Kidney (tissue), 14 donors: ENCODE data around the gene NHS. TPM values are rescaled to one million over a fixed set of nuclear protein-coding genes. Genes with fewer than 3 reads are reported as not detected.
A peak's percentile ranks its signal among the peaks of the same experiment; 100 is the strongest.

ENCODE experiments used
- DNase-seq, 5 donors: peaks; one replicate each; pipeline ENCODE4 v3.0.0-alpha.2; 2013 to 2020
- FAIRE-seq: peaks from 2 replicates; lab custom pipeline; 2012; peaks lifted over from hg19 to GRCh38; lab: Jason Lieb, UNC
- H3K27ac ChIP-seq, 2 donors: one replicate each; pipeline ENCODE4 v1.7.0; 2013; ENCODE audit warnings: low read depth in 2 of 2, low read length in 2 of 2, inconsistent platforms in 1 of 2
- H3K27me3 ChIP-seq: one replicate; pipeline ENCODE4 v1.7.1; 2013; ENCODE audit warnings: low read length, inconsistent platforms; ENCODE audit not compliant: control insufficient read depth, insufficient read depth
- H3K36me3 ChIP-seq, 3 donors: one replicate each; pipeline versions ENCODE4 v1.7.0 to v1.7.1; 2013; ENCODE audit warnings: low read length in 3 of 3, control low read depth in 1 of 3, inconsistent platforms in 1 of 3; ENCODE audit not compliant: insufficient read depth in 3 of 3, control insufficient read depth in 2 of 3
- H3K4me1 ChIP-seq, 3 donors: one replicate each; pipeline versions ENCODE4 v1.7.0 to v1.7.1; 2013; ENCODE audit warnings: low read length in 3 of 3, inconsistent platforms in 1 of 3, low read depth in 1 of 3; ENCODE audit not compliant: control insufficient read depth in 2 of 3, insufficient read depth in 2 of 3
- H3K4me3 ChIP-seq, 3 donors: one replicate each; pipeline versions ENCODE4 v1.7.0 to v1.8.1; 2013; ENCODE audit warnings: low read length in 3 of 3, control low read depth in 1 of 3, inconsistent platforms in 1 of 3
- H3K9ac ChIP-seq, 3 donors: one replicate each; pipeline versions ENCODE4 v1.7.0 to v1.7.1; 2013; ENCODE audit warnings: low read length in 3 of 3, control low read depth in 1 of 3, inconsistent platforms in 1 of 3
- H3K9me3 ChIP-seq, 3 donors: one replicate each; pipeline versions ENCODE4 v1.7.0 to v1.7.1; 2013; ENCODE audit warnings: low read length in 3 of 3, control low read depth in 1 of 3, inconsistent platforms in 1 of 3; ENCODE audit not compliant: control insufficient read depth in 2 of 3, insufficient read depth in 1 of 3
- intact Hi-C: fragments of 100-400 bp; cut with DNase I; formaldehyde crosslinking; loops from one replicate; pipeline ENCODE4 v1.11.1; 2022
- polyA plus RNA-seq: library from polyadenylated mRNA; stranded (reverse); fragments of 350-450 nt; fragmentation: Illumina TruSeq; extraction: RNeasy Lipid Tissue Mini Kit (QIAGEN cat#74804); gene quantifications from one replicate; pipeline ENCODE4 v1.2.3, GENCODE V29; 2014; ENCODE audit warnings: low read depth, low replicate concordance; ENCODE audit not compliant: insufficient read depth
- total RNA-seq: library from RNA; stranded (reverse); fragmentation: NEBNext Ultra II Directional; extraction: Animal tissue kit (Norgen Biotek cat#: 25700); gene quantifications from one replicate; pipeline ENCODE4 v1.2.1, GENCODE V29; 2021
- TF ChIP-seq, protein P1 (sequence below): IDR thresholded peaks from 3 replicates; pipeline ENCODE4 v1.5.1; 2012; ENCODE audit warnings: mild to moderate bottlenecking, moderate library complexity, borderline replicate concordance; ENCODE audit not compliant: insufficient read depth; ENCODE audit errors: extremely low read depth
- donor health status: control.
- donor health status: control.
- donor health status: control.
- donor health status: control.
- donor health status: control.
- donor health status: DM: yes; HTN: yes; CAD: no.
- donor health status: Normal renal cell carcinoma (clear cell type).

The NHS gene
- total and polyA plus RNA-seq, 2 donors from 2014 or later, result 3.1 to 28.9 TPM

DNA sequence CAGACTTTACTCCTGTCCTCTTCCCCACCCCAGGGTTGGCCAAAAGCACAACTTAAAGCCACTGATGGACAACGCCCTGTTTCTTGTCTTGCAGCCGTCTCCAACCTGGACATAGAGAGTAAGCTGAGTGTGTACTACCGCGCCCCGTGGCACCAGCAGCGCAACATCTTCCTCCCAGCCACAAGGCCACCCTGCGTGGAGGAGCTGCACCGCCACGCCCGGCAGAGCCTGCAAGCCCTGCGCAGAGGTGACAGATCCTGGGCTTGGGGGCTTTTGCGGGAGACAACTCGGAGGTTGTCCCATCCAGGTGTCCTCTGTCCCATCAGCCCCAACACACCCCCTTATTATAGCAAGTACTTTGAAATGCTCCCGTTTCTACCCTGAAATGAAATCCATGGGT, 312.6 kb downstream of the NHS start:
- Histone ChIP-seq H3K27me3 (peaks cover 7% of the 10 kb centered on the region), H3K4me1 (peaks cover 0 to 4% (median 0%) of the 10 kb centered on the region in 3 donors), H3K9me3 (no peaks in the 10 kb centered on the region), H3K36me3 (peaks cover 0 to 2% (median 0%) of the 10 kb centered on the region in 3 donors), H3K27ac (no peak overlapping the region), H3K4me3 (no peak overlapping the region), H3K9ac (no peak overlapping the region)
- FAIRE-seq (no peak), DNase-seq (no peak)
- TF ChIP-seq, protein P1, sequence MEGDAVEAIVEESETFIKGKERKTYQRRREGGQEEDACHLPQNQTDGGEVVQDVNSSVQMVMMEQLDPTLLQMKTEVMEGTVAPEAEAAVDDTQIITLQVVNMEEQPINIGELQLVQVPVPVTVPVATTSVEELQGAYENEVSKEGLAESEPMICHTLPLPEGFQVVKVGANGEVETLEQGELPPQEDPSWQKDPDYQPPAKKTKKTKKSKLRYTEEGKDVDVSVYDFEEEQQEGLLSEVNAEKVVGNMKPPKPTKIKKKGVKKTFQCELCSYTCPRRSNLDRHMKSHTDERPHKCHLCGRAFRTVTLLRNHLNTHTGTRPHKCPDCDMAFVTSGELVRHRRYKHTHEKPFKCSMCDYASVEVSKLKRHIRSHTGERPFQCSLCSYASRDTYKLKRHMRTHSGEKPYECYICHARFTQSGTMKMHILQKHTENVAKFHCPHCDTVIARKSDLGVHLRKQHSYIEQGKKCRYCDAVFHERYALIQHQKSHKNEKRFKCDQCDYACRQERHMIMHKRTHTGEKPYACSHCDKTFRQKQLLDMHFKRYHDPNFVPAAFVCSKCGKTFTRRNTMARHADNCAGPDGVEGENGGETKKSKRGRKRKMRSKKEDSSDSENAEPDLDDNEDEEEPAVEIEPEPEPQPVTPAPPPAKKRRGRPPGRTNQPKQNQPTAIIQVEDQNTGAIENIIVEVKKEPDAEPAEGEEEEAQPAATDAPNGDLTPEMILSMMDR, result no peak
- intact Hi-C loops, result no loop called here

DNA sequence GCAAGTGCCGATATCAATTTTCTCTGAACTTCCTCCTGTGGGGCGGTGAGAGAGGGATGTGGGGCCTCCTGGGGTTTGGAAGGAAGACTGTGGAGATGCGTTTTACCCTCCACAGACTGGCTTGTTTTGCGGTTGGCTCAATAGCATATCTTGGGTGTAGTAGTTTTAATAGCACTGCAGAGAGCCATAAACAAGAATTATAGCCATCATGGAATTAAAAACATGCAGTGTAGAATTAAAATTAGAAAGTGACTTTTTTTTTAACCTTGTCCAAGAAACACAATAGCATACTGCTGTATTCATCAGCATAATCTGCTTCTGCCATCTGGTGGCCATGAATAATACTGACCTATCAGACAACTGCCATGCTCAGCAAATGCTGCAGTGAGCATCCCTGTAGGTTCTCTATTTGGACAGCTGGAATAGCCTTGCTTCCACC, 315.0 kb downstream of the NHS start:
- intact Hi-C loops, result no loop called here
- peaks cover 4% of the 10 kb centered on the region for H3K27me3 ChIP-seq
- H3K4me3 ChIP-seq, result no peak overlapping the region
- no peak overlapping the region for H3K27ac ChIP-seq
- TF ChIP-seq, protein P1, result peak; percentile 59
- H3K9me3 ChIP-seq, result no peaks in the 10 kb centered on the region
- peaks cover 0 to 11% (median 0%) of the 10 kb centered on the region in 3 donors for H3K36me3 ChIP-seq
- no peak overlapping the region for H3K9ac ChIP-seq
- H3K4me1 ChIP-seq, result peaks cover 0 to 2% (median 0%) of the 10 kb centered on the region in 3 donors
- DNase-seq (peak in 4 of 5 donors; percentile 57 to 91 (median 75)), FAIRE-seq (peak; percentile 98)

DNA sequence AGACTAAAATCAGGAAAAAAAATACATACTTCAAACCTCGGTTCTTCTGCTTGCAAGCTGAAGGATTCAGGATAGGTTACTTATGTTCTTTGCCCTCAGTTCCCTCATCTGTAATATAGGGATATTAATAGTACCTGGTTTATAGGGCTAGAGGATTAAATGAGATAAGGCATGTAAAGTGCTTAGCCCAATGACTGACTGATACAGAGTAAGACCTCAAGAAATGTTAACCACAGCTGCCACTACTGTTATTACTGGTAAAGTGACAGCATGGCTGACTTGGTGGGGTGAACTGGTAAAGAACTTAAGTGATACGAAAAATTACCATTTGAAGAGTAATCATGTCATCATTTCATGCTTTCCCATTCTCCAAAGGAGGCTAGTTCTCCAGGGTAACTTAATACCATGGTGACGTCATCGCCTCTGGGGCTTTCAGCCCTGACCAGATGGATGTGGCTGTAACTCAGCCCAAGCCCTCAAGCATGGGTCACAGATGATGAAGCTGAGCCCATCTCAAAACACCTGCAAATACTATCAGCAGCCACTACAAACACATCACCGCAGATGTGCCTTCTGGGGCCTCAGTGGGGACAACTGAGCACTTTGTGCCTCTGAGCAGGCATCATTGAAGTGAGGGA, 317.8 kb downstream of the NHS start:
- peaks cover 0 to 11% (median 0%) of the 10 kb centered on the region in 3 donors for H3K36me3 ChIP-seq
- peaks cover 4% of the 10 kb centered on the region for H3K27me3 ChIP-seq
- no peaks in the 10 kb centered on the region for H3K9me3 ChIP-seq
- TF ChIP-seq, protein P1, result no peak
- FAIRE-seq (no peak), DNase-seq (peak in 4 of 5 donors; percentile 39 to 66 (median 48))
- no peak overlapping the region for H3K27ac ChIP-seq
- peaks cover 0 to 2% (median 0%) of the 10 kb centered on the region in 3 donors for H3K4me1 ChIP-seq
- no peak overlapping the region for H3K9ac ChIP-seq
- H3K4me3 ChIP-seq, result no peak overlapping the region
- intact Hi-C loops, result no loop called here

DNA sequence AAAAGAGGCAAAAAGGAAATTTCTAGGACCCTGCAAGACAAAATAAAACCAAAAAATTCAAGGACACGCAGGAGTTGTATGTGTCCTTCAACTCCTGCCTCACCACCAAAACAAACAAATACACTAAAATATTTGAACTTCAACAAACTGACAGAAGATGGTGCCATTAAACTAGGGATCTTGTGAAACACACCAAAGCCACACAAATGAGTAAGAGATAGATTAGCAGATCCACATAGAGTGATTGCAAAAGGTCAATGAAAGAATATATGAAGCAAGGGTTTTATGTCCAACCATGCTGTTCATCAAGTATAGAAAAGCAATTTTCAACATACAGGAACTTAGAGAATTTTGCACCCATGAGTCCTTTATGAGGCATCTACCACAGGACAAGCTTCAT, 322.2 kb downstream of the NHS start:
- Histone ChIP-seq H3K4me1 (no peaks in the 10 kb centered on the region), H3K9me3 (no peaks in the 10 kb centered on the region), H3K27me3 (peaks cover 2% of the 10 kb centered on the region), H3K9ac (no peak overlapping the region), H3K36me3 (peaks cover 0 to 11% (median 0%) of the 10 kb centered on the region in 3 donors), H3K4me3 (no peak overlapping the region), H3K27ac (no peak overlapping the region)
- DNase-seq (no peak), FAIRE-seq (peak; percentile 3)
- intact Hi-C loops, result no loop called here
- TF ChIP-seq, protein P1, result no peak
